ENCODE measurements around the gene SCUBE3. TPM values are rescaled to one million over a fixed set of nuclear protein-coding genes. Genes with fewer than 3 reads are reported as not detected.
A peak's percentile ranks its signal among the peaks of the same experiment; 100 is the strongest.

Gene SCUBE3
- total RNA-seq, 2 experiments from 2014 or later, result 0.20 to 0.22 TPM

DNA sequence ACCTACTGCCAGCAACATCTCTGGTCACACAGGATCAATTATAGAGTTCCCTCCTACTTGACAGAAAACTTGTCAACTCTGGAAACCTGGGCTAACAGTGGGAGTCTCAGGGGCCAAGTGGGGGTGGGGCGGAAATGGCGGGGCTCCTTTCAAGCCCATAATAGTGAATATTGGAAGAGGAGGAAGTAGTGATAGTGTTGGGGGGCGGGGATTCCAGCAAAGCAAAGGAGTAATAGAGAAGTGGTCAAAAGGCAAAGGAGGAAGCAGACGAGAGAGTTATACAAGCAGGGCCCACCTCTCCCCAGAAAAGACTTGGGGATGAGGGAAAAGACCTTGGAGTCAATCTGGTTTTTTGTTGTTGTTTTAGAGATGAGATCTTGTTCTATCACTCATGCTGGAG, 85.9 kb downstream of the SCUBE3 start:
- Mint-ChIP-seq H3K27ac (peak overlapping the region; percentile 94), H3K4me3 (peak overlapping the region; percentile 89)

DNA sequence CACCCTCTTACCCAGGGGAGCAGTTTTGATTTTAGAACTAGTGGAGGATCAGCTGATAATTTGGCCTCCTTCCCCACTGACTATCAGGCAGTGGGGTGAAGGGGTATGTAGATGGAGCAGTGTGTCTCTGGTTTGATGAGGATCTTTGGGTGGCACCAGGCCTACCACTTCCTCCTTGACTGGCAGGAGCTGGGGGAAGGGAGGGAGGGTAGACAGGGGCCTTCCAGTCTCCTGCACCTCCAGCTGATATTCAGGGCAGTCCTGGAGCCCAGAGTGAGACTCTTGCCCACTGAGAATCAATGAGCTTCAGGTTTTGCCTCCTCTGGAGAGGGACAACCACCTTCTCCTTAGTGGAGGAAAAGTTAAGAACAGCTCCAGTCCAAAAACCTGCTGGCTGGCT, 87.1 kb downstream of the SCUBE3 start:
- Mint-ChIP-seq H3K36me3 (peaks cover 30% of the 10 kb centered on the region), H3K4me3 (peak overlapping the region; percentile 89), H3K9me3 (no peaks in the 10 kb centered on the region), H3K27me3 (no peaks in the 10 kb centered on the region), H3K4me1 (peaks cover 58% of the 10 kb centered on the region), H3K27ac (peak overlapping the region; percentile 94)
- ATAC-seq (ENCODE audit: low read depth) (no peak), DNase-seq (no peak)
- POLR2A ChIA-PET, result interaction anchor here (1.0 to 8.9 kb wide), 6 partner anchors 10 to 431 kb away, joined by 3 to 86 read pairs (median 5); no protein-coding TSS in a partner anchor

More for the DNA sequence above, 85.9 kb downstream of the SCUBE3 start:
- H3K4me1 Mint-ChIP-seq, result peaks cover 56% of the 10 kb centered on the region
- H3K9me3 Mint-ChIP-seq, result no peaks in the 10 kb centered on the region
- no peak for DNase-seq
- no peaks in the 10 kb centered on the region for H3K27me3 Mint-ChIP-seq
- no peak for ATAC-seq (ENCODE audit: low read depth)
- POLR2A ChIA-PET, result interaction anchor here (1.1 to 8.9 kb wide), 2 partner anchors 11 kb away, joined by 3 to 86 read pairs; no protein-coding TSS in a partner anchor
- H3K36me3 Mint-ChIP-seq, result peaks cover 30% of the 10 kb centered on the region

Other genes starting within 250 kb of the SCUBE3 start
- not detected for gene TCP11, start 72.6 kb upstream of the SCUBE3 start, total RNA-seq
- 10 to 100 TPM; 63.0 to 66.0 TPM for gene ZNF76, start 45.8 kb downstream of the SCUBE3 start, total RNA-seq
- 100 to 1,000 TPM; 213 to 216 TPM for gene DEF6, start 83.9 kb downstream of the SCUBE3 start, total RNA-seq
- 10 to 100 TPM; 43.0 to 45.9 TPM for gene PPARD, start 128.6 kb downstream of the SCUBE3 start, total RNA-seq
- 10 to 100 TPM; 14.9 to 15.9 TPM for gene FANCE, start 238.4 kb downstream of the SCUBE3 start, total RNA-seq